Epithelial cell of proximal tubule (primary cell): ENCODE measurements around the gene RNFT2. TPM values are rescaled to one million over a fixed set of nuclear protein-coding genes. Genes with fewer than 3 reads are reported as not detected.
"Not testable (repeated sequence)": the region's sequence is repeated elsewhere in the genome, so short reads cannot be mapped to it uniquely, and the experiment has no call there.

Experiments
- DNase-seq: peaks from one replicate; pipeline ENCODE4 v3.0.0-alpha.2; 2011; ENCODE audit warnings: low read depth
- H3K4me3 ChIP-seq: 2 replicates; pipeline ENCODE4 v1.5.1; 2011; ENCODE audit warnings: low read depth, mild to moderate bottlenecking, low read length
- CTCF ChIP-seq: conservative IDR thresholded peaks from 2 replicates; pipeline ENCODE4 v1.5.1; 2012; ENCODE audit warnings: low read depth, mild to moderate bottlenecking, low read length
- total RNA-seq: library from RNA; depleted of rRNA; stranded (reverse); fragments of >200 nt; gene quantifications from 2 replicates; pipeline ENCODE4 v1.2.3, GENCODE V29; 2015

RNFT2 gene
- total RNA-seq, 1 donor from 2014 or later, result 4.3 TPM

- TF ChIP-seq CTCF, result no peak
Observed at GRCh38 chr12:116745554-116745953, 7.4 kb downstream of the RNFT2 start.

GRCh38 chr12:116749884-116750283 is 11.8 kb downstream of the RNFT2 start:
- TF ChIP-seq CTCF, result no peak
- H3K4me3 ChIP-seq, result no peak overlapping the region
- no peak for DNase-seq

More at GRCh38 chr12:116745554-116745953, 7.4 kb downstream of the RNFT2 start:
- DNase-seq, result no peak
- H3K4me3 ChIP-seq, result no peak overlapping the region

- DNase-seq, result no peak
- H3K4me3 ChIP-seq, result no peak overlapping the region
- TF ChIP-seq CTCF, result no peak
Observed at GRCh38 chr12:116750298-116750697, 12.2 kb downstream of the RNFT2 start.

- not testable (repeated sequence) for DNase-seq
Observed at GRCh38 chr12:116754097-116754496, 16.0 kb downstream of the RNFT2 start.

GRCh38 chr12:116754783-116755182 is 16.7 kb downstream of the RNFT2 start:
- not testable (repeated sequence) for DNase-seq, H3K4me3 ChIP-seq

More at GRCh38 chr12:116754097-116754496, 16.0 kb downstream of the RNFT2 start:
- not testable (repeated sequence) for H3K4me3 ChIP-seq

GRCh38 chr12:116759783-116760621 is 21.9 kb downstream of the RNFT2 start:
- no peak overlapping the region for H3K4me3 ChIP-seq
- no peak for TF ChIP-seq CTCF
- no peak for DNase-seq

GRCh38 chr12:116760622-116761020 is 22.5 kb downstream of the RNFT2 start:
- no peak overlapping the region for H3K4me3 ChIP-seq
- DNase-seq, result no peak

More at GRCh38 chr12:116760622-116761020, 22.5 kb downstream of the RNFT2 start:
- TF ChIP-seq CTCF, result no peak
